Neural cell (in vitro differentiated cells): ENCODE measurements around the gene ZNF429. TPM values are rescaled to one million over a fixed set of nuclear protein-coding genes. Genes with fewer than 3 reads are reported as not detected.

Source experiments
- H2AFZ ChIP-seq: fragments of 200-600, 300-800 bp; sonication (generic), shearing (Covaris generic); 2 replicates; pipeline ENCODE4 v1.6.0; 2014; ENCODE audit warnings: low read depth, mild to moderate bottlenecking, antibody characterized with exemption, low read length, moderate library complexity
- H3F3A ChIP-seq: fragments of 200-600 bp; shearing (Covaris generic); 2 replicates; pipeline ENCODE4 v1.6.1; 2016; ENCODE audit warnings: mild to moderate bottlenecking, moderate library complexity, mixed read lengths, antibody characterized with exemption, low read length; ENCODE audit not compliant: insufficient read depth, poor library complexity, severe bottlenecking
- H3K27ac ChIP-seq: fragments of 200-600, 300-800 bp; sonication (generic), shearing (Covaris generic); 2 replicates; pipeline ENCODE4 v1.5.1; 2014; ENCODE audit warnings: mild to moderate bottlenecking, low read length, moderate library complexity
- H3K27me3 ChIP-seq: fragments of 300-800, 200-600 bp; sonication (generic), shearing (Covaris generic); 2 replicates; pipeline ENCODE4 v1.6.0; 2014; ENCODE audit warnings: mild to moderate bottlenecking, low read depth, low read length, moderate library complexity; ENCODE audit not compliant: insufficient read depth
- H3K36me3 ChIP-seq: fragments of 300-800, 200-600 bp; sonication (generic), shearing (Covaris generic); 2 replicates; pipeline ENCODE4 v1.5.1; 2014; ENCODE audit warnings: mild to moderate bottlenecking, antibody characterized with exemption, low read length, moderate library complexity; ENCODE audit not compliant: insufficient read depth
- H3K4me2 ChIP-seq: fragments of 300-800, 200-600 bp; sonication (generic), shearing (Covaris generic); 2 replicates; pipeline ENCODE4 v1.6.0; 2014; ENCODE audit warnings: mild to moderate bottlenecking, low read length
- H3K4me3 ChIP-seq: fragments of 300-800, 200-600 bp; sonication (generic), shearing (Covaris generic); 2 replicates; pipeline ENCODE4 v1.5.1; 2014; ENCODE audit warnings: mild to moderate bottlenecking, low read length, moderate library complexity
- H3K79me2 ChIP-seq: fragments of 200-600 bp; shearing (Covaris generic); replicated peaks from 2 replicates; pipeline ENCODE4 v1.6.0; 2014; ENCODE audit warnings: mild to moderate bottlenecking, low read length, moderate library complexity; ENCODE audit not compliant: insufficient read depth
- H3K9ac ChIP-seq: fragments of 300-800, 200-600 bp; sonication (generic), shearing (Covaris generic); 2 replicates; pipeline ENCODE4 v1.6.1; 2016; ENCODE audit warnings: mild to moderate bottlenecking, low read length, mixed read lengths
- H3K9me2 ChIP-seq: fragments of 200-600 bp; shearing (Covaris generic); 2 replicates; pipeline ENCODE4 v1.6.1; 2016; ENCODE audit warnings: mild to moderate bottlenecking, low read length, mixed read lengths; ENCODE audit not compliant: insufficient read depth
- H3K9me3 ChIP-seq: fragments of 200-600, 300-800 bp; sonication (generic), shearing (Covaris generic); 2 replicates; pipeline ENCODE4 v1.6.1; 2016; ENCODE audit warnings: mild to moderate bottlenecking, mixed run types, low read length, moderate library complexity, mixed read lengths
- H4K20me1 ChIP-seq: fragments of 200-600 bp; shearing (Covaris generic); 2 replicates; pipeline ENCODE4 v1.6.1; 2016; ENCODE audit warnings: mild to moderate bottlenecking, mixed run types; ENCODE audit not compliant: insufficient read depth
- CTCF ChIP-seq: fragments of 450-650 bp; IDR thresholded peaks from 2 replicates; pipeline ENCODE4 v1.5.1; 2014; ENCODE audit warnings: antibody characterized with exemption, mild to moderate bottlenecking, moderate library complexity; ENCODE audit not compliant: poor library complexity, severe bottlenecking
- EP300 ChIP-seq: fragments of 450-650 bp; conservative IDR thresholded peaks from 2 replicates; pipeline ENCODE4 v1.6.1; 2014; ENCODE audit warnings: antibody characterized with exemption, mild to moderate bottlenecking, moderate library complexity; ENCODE audit not compliant: poor library complexity, severe bottlenecking
- EZH2 ChIP-seq: fragments of 200-600, 300-800 bp; shearing (Covaris generic), sonication (generic); IDR thresholded peaks from 2 replicates; pipeline ENCODE4 v1.6.1; 2014; ENCODE audit warnings: antibody characterized with exemption, low read length, borderline replicate concordance, mild to moderate bottlenecking; ENCODE audit not compliant: insufficient read depth, poor library complexity, severe bottlenecking
- MXI1 ChIP-seq: fragments of 450-650 bp; conservative IDR thresholded peaks from 2 replicates; pipeline ENCODE4 v1.6.1; 2014; ENCODE audit warnings: antibody characterized with exemption, mild to moderate bottlenecking; ENCODE audit not compliant: poor library complexity, severe bottlenecking
- POLR2AphosphoS5 ChIP-seq: IDR thresholded peaks from 2 replicates; pipeline ENCODE4 v1.6.1; 2012
- RAD21 ChIP-seq: fragments of 450-650 bp; conservative IDR thresholded peaks from 2 replicates; pipeline ENCODE4 v1.6.1; 2014; ENCODE audit warnings: antibody characterized with exemption, mild to moderate bottlenecking, moderate library complexity
- REST ChIP-seq: IDR thresholded peaks from 2 replicates; pipeline ENCODE4 v1.6.1; 2012; ENCODE audit warnings: borderline replicate concordance
- SMC3 ChIP-seq: fragments of 450-650 bp; conservative IDR thresholded peaks from 2 replicates; pipeline ENCODE4 v1.6.1; 2014; ENCODE audit warnings: antibody characterized with exemption, mild to moderate bottlenecking, moderate library complexity; ENCODE audit not compliant: poor library complexity
- TAF1 ChIP-seq: IDR thresholded peaks from 2 replicates; pipeline ENCODE4 v1.6.1; 2012; ENCODE audit warnings: low read depth
- polyA plus RNA-seq: library from polyadenylated mRNA; depleted of rRNA; stranded (reverse); fragments of >200 nt; gene quantifications from 2 replicates; pipeline ENCODE4 v1.2.3, GENCODE V29; 2014

ZNF429 gene
- polyA plus RNA-seq, 1 donor from 2014 or later: 54.1 TPM

- H3K9ac ChIP-seq: no peak overlapping the region
- H3K27me3 ChIP-seq: no peaks in the 10 kb centered on the region
- H3K36me3 ChIP-seq: no peaks in the 10 kb centered on the region
- no peaks in the 10 kb centered on the region for H3K9me2 ChIP-seq
- no peak overlapping the region for H3K4me2 ChIP-seq
- no peak overlapping the region for H3K4me3 ChIP-seq
- H2AFZ ChIP-seq: no peak overlapping the region
- H3K27ac ChIP-seq: no peak overlapping the region
- H3K9me3 ChIP-seq: no peaks in the 10 kb centered on the region
- H4K20me1 ChIP-seq: no peaks in the 10 kb centered on the region
- H3F3A ChIP-seq: no peaks in the 10 kb centered on the region
- TF ChIP-seq RAD21 (no peak), EP300 (no peak), SMC3 (no peak), TAF1 (no peak), EZH2 (no peak), MXI1 (no peak), POLR2AphosphoS5 (no peak), CTCF (no peak)
- H3K79me2 ChIP-seq: peaks cover 3% of the 10 kb centered on the region
Observed at GRCh38 chr19:21466627-21467026, 38.8 kb upstream of the ZNF429 start.

- Histone ChIP-seq H3K9ac (no peak overlapping the region), H3K4me3 (no peak overlapping the region), H3K79me2 (no peaks in the 10 kb centered on the region), H3K27ac (no peak overlapping the region), H4K20me1 (no peaks in the 10 kb centered on the region), H3K4me2 (no peak overlapping the region), H3K27me3 (no peaks in the 10 kb centered on the region), H3K36me3 (no peaks in the 10 kb centered on the region), H2AFZ (no peak overlapping the region), H3K9me3 (no peaks in the 10 kb centered on the region), H3K9me2 (no peaks in the 10 kb centered on the region), H3F3A (no peaks in the 10 kb centered on the region)
- TF ChIP-seq MXI1 (no peak), EP300 (no peak)
Observed at GRCh38 chr19:21468791-21469190, 36.6 kb upstream of the ZNF429 start.

- no peak for TF ChIP-seq EZH2
- TF ChIP-seq MXI1: no peak
- TF ChIP-seq RAD21: no peak
- TF ChIP-seq SMC3: no peak
- TF ChIP-seq POLR2AphosphoS5: no peak
- TF ChIP-seq REST: no peak
- TF ChIP-seq EP300: no peak
- TF ChIP-seq TAF1: no peak
- no peak for TF ChIP-seq CTCF
- Histone ChIP-seq H2AFZ (no peak overlapping the region), H4K20me1 (no peaks in the 10 kb centered on the region), H3K9ac (no peak overlapping the region), H3K9me2 (no peaks in the 10 kb centered on the region), H3K4me2 (no peak overlapping the region), H3K27ac (no peak overlapping the region), H3F3A (no peaks in the 10 kb centered on the region), H3K9me3 (no peaks in the 10 kb centered on the region), H3K36me3 (no peaks in the 10 kb centered on the region), H3K27me3 (no peaks in the 10 kb centered on the region), H3K79me2 (no peaks in the 10 kb centered on the region), H3K4me3 (no peak overlapping the region)
Observed at GRCh38 chr19:21472507-21472906, 32.9 kb upstream of the ZNF429 start.
